ENCODE data around the gene SMAP1. TPM values are rescaled to one million over a fixed set of nuclear protein-coding genes. Genes with fewer than 3 reads are reported as not detected.

The SMAP1 gene
- total RNA-seq (2014; rRNA removed; shearing (Covaris generic)) = 19.5 and 23.4 TPM in 2 replicates

DNA sequence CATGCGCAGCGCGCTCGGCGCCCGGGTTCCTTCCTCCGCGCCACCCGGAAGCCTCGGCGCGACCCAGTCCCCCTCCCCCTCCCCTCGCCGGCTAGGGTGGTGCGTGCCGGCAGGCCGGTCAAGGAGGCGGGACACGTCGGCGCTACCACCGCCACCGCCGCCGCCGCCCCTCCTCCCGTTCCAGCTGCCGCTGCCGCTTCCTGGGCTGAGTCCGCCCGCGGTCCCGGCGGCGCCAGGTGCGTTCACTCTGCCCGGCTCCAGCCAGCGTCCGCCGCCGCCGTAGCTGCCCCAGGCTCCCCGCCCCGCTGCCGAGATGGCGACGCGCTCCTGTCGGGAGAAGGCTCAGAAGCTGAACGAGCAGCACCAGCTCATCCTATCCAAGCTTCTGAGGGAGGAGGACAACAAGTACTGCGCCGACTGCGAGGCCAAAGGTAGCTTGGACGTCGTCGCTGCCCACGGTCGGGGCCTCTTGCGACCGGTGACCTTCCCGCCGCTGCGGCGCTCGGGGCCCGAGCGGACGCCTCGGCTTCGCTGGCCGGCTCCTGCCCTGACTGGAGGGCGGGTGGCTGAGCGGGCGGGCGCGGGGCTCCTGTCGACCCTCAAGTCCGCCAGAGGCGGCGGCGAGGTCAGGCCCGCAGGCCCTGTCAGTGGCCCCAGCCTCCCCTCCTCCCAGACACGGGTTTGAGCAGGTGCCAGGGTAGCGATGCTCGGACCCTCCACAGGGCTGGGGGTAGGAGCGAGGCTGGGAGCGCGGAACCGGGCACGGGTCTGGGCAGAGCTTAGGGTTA lies at the start of gene SMAP1:
Gene SMAP1 (plus strand): TSS at position 173 of the 788 bp plus-strand sequence. CDS start 141 bp downstream, at position 314.
- Histone ChIP-seq H3K36me3 (peaks cover 6% of the 10 kb centered on the region), H3K9me3 (replicated peaks) (no peaks in the 10 kb centered on the region), H3K27ac (peak within 1 kb of the TSS; percentile 49), H3K27me3 (replicated peaks) (no peaks in the 10 kb centered on the region), H3K4me1 (replicated peaks) (peaks cover 16% of the 10 kb centered on the region), H3K4me3 (peak within 1 kb of the TSS; percentile 83)
- peak; percentile 94 for DNase-seq (ENCODE audit: low read depth in 1 of 2, low spot score in 2 of 2)

DNA sequence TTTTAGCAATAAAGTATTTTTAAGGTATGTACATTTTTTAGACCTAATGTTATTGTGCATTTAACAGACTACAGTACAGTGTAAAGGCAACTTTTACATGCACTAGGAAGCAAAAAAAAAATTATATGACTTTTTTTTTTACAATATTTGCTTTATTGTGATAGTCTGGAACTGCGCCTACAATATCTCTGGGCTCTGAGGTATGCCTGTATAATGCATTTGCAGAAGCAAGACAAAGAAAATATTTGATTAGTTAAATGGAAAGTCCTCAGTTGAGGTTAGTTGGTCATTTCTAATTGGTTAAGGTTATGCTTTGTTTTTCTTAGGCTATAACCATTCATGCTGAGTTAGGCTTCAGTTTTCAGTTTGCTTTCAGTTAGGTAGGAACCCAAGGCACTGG lies 46.9 kb upstream of the SMAP1 start:
- Histone ChIP-seq H3K4me3 (no peak overlapping the region), H3K4me1 (replicated peaks) (no peaks in the 10 kb centered on the region), H3K27ac (no peak overlapping the region), H3K9me3 (replicated peaks) (no peaks in the 10 kb centered on the region), H3K36me3 (no peaks in the 10 kb centered on the region), H3K27me3 (replicated peaks) (no peaks in the 10 kb centered on the region)
- no peak for DNase-seq (ENCODE audit: low read depth in 1 of 2, low spot score in 2 of 2)

DNA sequence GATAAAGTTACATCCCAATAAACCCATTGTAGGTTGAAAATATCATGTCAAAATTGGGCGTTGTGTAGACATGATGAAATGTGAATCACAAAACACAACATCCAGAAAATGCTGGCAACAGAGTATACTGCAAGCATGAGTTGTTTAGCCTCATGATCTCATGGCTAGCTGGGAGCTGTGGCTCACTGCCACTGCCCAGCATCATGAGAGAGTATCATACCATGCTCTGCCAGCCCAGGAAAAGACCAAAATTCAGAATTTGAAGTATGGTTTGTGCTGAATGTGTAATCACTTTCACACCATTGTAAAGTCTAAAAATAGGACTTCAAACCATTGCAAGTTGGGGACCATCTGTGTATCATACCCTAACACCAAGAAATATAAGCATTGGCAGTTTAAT lies 45.2 kb upstream of the SMAP1 start:
- no peaks in the 10 kb centered on the region for H3K36me3 ChIP-seq
- H3K9me3 ChIP-seq (replicated peaks) = no peaks in the 10 kb centered on the region
- no peak overlapping the region for H3K4me3 ChIP-seq
- no peaks in the 10 kb centered on the region for H3K27me3 ChIP-seq (replicated peaks)
- H3K4me1 ChIP-seq (replicated peaks) = no peaks in the 10 kb centered on the region
- no peak for DNase-seq (ENCODE audit: low read depth in 1 of 2, low spot score in 2 of 2)
- H3K27ac ChIP-seq = no peak overlapping the region

DNA sequence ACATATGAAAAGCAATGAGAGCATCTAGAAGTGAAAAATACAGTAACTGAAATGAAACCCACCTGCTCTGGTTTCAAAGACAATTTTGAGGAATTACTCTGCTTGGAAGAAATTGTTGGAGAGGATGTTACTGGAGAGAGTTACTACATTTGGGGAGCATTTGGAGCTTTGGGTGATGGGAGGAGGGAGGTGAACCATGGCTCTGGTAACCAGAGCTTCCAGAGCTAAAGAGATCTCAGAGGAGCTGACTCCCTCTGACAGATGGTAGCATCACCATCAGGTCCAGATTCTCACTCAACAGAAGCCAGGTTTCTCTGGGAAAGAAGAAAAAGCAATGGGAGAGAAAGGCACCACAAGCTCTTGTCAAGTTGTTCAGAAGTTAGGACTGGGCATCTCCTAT lies 42.2 kb upstream of the SMAP1 start:
- DNase-seq (ENCODE audit: low read depth in 1 of 2, low spot score in 2 of 2) = no peak
- H3K27me3 ChIP-seq (replicated peaks) = no peaks in the 10 kb centered on the region
- H3K9me3 ChIP-seq (replicated peaks) = no peaks in the 10 kb centered on the region
- H3K4me3 ChIP-seq = no peak overlapping the region
- no peaks in the 10 kb centered on the region for H3K36me3 ChIP-seq
- H3K4me1 ChIP-seq (replicated peaks) = no peaks in the 10 kb centered on the region
- no peak overlapping the region for H3K27ac ChIP-seq

DNA sequence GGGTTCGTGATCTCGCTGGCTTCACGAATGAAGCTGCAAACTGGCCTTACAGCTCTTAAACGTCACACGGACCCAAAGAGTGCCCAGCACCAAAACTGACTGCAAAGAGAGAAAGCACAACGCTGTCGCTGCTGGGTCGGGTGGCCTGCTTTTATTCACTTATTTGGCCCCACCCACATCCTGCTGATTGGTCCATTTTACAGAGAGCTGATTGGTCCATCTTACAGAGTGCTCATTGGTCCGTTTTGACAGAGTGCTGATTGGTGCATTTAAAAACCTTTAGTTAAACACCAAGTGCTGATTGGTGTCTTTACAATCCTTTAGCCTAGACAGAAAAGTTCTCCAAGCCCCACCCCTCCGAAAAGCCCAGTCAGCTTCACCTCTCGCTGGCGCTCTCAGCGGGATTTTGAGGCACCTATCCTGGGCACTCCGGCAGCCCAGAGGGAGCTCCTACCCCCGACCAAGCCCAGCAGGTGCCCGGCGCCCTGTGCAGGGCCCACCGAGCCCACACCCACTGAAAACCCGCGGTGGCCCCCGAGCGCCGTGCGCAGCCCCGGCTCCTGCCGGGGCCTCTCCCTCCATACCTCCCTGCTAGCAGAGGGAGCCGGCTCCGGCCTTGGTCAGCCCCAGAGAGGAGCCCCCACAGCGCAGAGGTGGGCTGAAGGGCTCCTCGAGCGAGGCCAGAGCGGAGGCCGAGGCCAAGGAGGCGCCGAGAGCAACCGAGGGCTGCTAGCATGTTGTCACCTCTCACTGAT lies 40.0 kb upstream of the SMAP1 start:
- no peak overlapping the region for H3K4me3 ChIP-seq
- no peaks in the 10 kb centered on the region for H3K4me1 ChIP-seq (replicated peaks)
- no peaks in the 10 kb centered on the region for H3K9me3 ChIP-seq (replicated peaks)
- no peaks in the 10 kb centered on the region for H3K36me3 ChIP-seq
- H3K27ac ChIP-seq = no peak overlapping the region
- no peak for DNase-seq (ENCODE audit: low read depth in 1 of 2, low spot score in 2 of 2)
- H3K27me3 ChIP-seq (replicated peaks) = no peaks in the 10 kb centered on the region

DNA sequence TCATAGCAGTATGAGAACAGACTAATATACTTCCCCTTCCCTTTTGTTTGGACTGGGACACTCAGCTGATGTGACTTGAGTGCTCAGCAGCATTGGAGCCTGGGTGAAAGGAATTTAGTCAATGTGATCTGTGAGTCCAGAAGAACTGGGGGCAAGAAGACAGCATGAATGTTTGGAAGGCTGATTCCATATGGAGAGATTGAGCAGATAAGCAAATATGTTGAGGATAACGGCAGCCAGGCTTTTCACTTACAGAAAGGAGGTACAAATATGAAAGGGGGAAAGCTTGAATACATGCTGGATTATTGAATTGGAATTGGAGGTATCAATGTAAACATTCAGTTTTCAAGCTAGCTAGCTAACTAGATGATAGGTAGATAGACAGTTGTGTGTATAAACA lies 37.8 kb upstream of the SMAP1 start:
- no peaks in the 10 kb centered on the region for H3K9me3 ChIP-seq (replicated peaks)
- no peaks in the 10 kb centered on the region for H3K36me3 ChIP-seq
- H3K27ac ChIP-seq = no peak overlapping the region
- no peaks in the 10 kb centered on the region for H3K27me3 ChIP-seq (replicated peaks)
- H3K4me1 ChIP-seq (replicated peaks) = no peaks in the 10 kb centered on the region
- H3K4me3 ChIP-seq = no peak overlapping the region
- no peak for DNase-seq (ENCODE audit: low read depth in 1 of 2, low spot score in 2 of 2)

DNA sequence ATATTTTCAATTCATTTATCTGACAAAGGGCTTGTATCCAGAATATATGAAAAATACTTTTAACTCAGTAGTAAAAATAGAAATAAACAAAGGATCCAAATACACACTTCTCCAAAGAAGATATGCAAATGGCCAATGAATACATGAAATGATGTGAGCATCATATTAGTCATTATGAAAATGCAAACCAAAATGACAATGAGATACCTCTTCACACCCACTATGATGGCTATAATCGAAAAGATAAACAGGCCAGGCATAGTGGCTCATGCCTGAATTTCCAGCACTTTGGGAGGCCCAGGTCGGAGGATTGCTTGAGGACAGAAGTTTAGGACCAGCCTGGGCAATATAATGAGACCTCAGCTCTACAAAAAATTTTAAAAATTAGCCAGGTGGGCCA lies 33.8 kb upstream of the SMAP1 start:
- no peak overlapping the region for H3K4me3 ChIP-seq
- no peaks in the 10 kb centered on the region for H3K4me1 ChIP-seq (replicated peaks)
- no peaks in the 10 kb centered on the region for H3K27me3 ChIP-seq (replicated peaks)
- H3K36me3 ChIP-seq = no peaks in the 10 kb centered on the region
- H3K9me3 ChIP-seq (replicated peaks) = no peaks in the 10 kb centered on the region
- DNase-seq (ENCODE audit: low read depth in 1 of 2, low spot score in 2 of 2) = no peak
- no peak overlapping the region for H3K27ac ChIP-seq

DNA sequence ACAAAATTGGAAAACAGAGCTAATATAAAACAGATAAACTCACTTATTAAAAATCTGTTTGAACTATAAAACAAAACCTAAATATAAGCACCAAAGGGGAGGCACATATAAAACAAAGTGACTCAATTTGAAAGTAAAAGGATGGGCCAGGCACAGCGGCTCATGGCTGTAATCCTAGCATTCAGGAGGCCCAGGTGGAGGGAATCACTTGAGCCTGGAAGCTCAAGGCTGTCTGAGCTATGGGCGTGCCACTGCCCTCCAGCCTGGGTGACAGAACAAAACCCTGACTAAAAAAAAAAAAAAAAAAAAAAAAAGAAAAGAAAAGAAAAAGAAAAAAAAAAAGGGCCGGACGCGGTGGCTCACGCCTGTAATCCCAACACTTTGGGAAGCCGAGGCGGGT lies 31.1 kb upstream of the SMAP1 start:
- DNase-seq (ENCODE audit: low read depth in 1 of 2, low spot score in 2 of 2) = no peak
- no peak overlapping the region for H3K4me3 ChIP-seq
- no peaks in the 10 kb centered on the region for H3K9me3 ChIP-seq (replicated peaks)
- H3K4me1 ChIP-seq (replicated peaks) = no peaks in the 10 kb centered on the region
- no peaks in the 10 kb centered on the region for H3K27me3 ChIP-seq (replicated peaks)
- no peak overlapping the region for H3K27ac ChIP-seq
- H3K36me3 ChIP-seq = no peaks in the 10 kb centered on the region

DNA sequence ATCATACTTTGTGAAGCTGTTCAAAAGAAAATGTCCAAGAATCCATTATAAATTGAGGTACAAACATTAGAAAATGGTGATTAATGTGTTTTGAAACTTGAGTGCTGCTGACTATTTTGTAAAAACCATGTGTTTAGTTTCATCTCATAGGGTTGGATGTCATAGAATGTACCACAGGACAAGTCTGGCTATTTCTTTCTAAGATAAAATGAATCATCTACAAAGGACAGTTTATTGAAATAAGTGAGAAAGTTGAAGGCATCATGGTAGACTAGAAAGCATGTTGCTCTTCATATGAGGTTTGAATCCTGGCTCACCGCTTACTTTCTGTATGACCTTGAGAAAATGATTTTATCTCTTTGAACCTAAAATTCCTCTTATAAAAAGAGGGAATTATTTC lies 29.2 kb upstream of the SMAP1 start:
- Histone ChIP-seq H3K27ac (no peak overlapping the region), H3K4me3 (no peak overlapping the region), H3K4me1 (replicated peaks) (no peaks in the 10 kb centered on the region), H3K27me3 (replicated peaks) (no peaks in the 10 kb centered on the region), H3K9me3 (replicated peaks) (no peaks in the 10 kb centered on the region), H3K36me3 (no peaks in the 10 kb centered on the region)
- DNase-seq (ENCODE audit: low read depth in 1 of 2, low spot score in 2 of 2) = no peak

DNA sequence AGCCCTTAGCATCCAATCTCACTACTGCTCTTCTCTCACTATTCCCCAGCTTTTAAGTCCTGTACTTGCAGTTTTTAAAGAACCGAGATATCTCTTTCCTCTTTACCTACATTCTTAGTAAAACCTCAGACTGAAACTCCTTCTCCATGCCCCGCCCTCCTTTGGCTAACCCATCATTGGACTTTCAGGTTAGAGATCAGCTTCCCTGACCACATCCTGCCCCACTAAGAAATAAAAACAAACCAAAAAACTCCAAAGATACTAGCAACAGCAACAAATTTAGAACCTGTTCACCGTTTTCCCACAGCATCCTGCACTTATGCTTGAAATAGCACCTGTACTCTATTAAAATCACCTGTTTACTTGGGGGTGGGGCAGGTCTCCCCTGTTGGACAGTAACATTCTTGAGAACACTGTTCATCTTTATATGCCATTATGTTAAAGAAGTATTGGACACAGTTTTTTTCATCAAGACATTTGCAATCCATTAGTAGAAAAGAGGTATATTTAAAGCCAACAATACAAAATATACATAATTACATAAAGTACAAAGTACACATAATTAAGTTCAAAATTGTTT lies 16.3 kb upstream of the SMAP1 start:
- Histone ChIP-seq H3K4me3 (no peak overlapping the region), H3K27me3 (replicated peaks) (no peaks in the 10 kb centered on the region), H3K36me3 (no peaks in the 10 kb centered on the region), H3K9me3 (replicated peaks) (no peaks in the 10 kb centered on the region), H3K27ac (no peak overlapping the region), H3K4me1 (replicated peaks) (no peaks in the 10 kb centered on the region)
- DNase-seq (ENCODE audit: low read depth in 1 of 2, low spot score in 2 of 2) = no peak

DNA sequence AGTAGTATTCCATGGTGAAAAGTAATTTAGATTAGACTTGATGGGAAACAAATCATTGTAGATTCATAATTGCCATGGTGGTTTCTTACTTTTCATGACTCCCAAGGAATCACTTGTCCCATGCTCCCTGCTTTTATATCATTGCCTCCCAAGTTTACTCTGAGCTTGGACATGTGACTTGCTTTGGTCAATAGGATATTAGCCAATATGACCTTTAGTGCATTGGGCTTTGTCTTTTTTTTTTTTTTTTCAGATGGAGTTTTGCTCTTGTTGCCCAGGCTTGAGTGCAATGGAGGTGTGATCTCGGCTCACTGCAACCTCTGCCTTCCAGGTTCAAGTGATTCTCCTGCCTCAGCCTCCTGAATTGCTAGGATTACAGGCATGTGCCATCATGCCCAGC lies 15.5 kb upstream of the SMAP1 start:
- Histone ChIP-seq H3K27ac (no peak overlapping the region), H3K4me3 (no peak overlapping the region), H3K4me1 (replicated peaks) (no peaks in the 10 kb centered on the region), H3K9me3 (replicated peaks) (no peaks in the 10 kb centered on the region), H3K36me3 (no peaks in the 10 kb centered on the region), H3K27me3 (replicated peaks) (no peaks in the 10 kb centered on the region)
- DNase-seq (ENCODE audit: low read depth in 1 of 2, low spot score in 2 of 2) = no peak

DNA sequence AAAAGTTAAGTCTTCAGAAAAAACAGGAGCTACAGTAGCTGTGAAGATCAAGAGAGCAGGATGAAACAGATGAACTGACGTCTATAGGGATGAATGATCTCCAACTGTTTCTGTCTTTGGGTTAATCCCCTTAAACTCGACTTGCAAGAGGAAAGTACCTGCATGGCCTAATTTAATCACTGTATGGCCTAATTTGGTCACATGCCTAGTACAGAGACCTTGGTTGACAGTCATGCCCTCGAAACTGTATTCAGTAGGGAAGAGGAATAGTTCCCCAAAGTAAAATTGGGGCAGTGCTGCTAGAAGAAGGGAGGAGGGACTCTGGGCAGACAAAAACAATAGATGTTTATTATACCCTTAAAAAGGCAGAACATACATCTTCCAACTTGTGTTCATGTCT lies 10.0 kb upstream of the SMAP1 start:
- Histone ChIP-seq H3K4me1 (replicated peaks) (no peaks in the 10 kb centered on the region), H3K27ac (no peak overlapping the region), H3K9me3 (replicated peaks) (no peaks in the 10 kb centered on the region), H3K27me3 (replicated peaks) (no peaks in the 10 kb centered on the region; the same call in none of the 2 replicates), H3K4me3 (no peak overlapping the region), H3K36me3 (no peaks in the 10 kb centered on the region)
- DNase-seq (ENCODE audit: low read depth in 1 of 2, low spot score in 2 of 2) = no peak

DNA sequence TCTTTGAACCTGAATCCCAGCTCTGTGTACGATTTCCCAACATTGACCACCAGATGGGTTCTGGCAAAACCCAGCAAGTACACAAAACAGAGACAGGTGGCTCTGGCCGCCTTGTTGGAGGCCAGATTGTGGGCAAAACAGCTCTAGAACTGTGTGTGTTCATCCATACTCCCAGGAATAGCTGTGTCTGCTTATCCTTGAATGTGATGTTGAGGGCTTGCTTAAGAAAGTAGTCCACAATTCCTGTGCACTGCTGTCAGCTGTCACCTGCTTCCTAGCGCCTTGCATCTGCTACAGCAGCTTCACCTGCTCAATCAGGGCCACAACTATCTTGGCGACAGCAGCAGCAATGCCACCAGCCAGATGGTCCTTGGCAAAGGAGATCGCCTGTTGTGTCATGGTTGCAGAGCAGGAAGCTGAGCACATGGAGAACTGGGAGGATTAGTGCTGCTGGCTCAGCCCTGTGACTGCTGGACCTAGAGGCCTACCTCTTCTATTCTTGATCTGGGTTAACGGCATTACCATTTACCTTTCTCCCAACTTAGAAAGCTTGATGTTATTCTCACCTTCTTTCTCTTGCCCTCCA lies 3.7 kb upstream of the SMAP1 start:
- no peak overlapping the region for H3K4me3 ChIP-seq
- no peak overlapping the region for H3K27ac ChIP-seq
- peaks cover 6% of the 10 kb centered on the region for H3K36me3 ChIP-seq
- no peaks in the 10 kb centered on the region for H3K9me3 ChIP-seq (replicated peaks)
- no peak for DNase-seq (ENCODE audit: low read depth in 1 of 2, low spot score in 2 of 2)
- H3K4me1 ChIP-seq (replicated peaks) = peaks cover 10% of the 10 kb centered on the region
- H3K27me3 ChIP-seq (replicated peaks) = no peaks in the 10 kb centered on the region; the same call in none of the 2 replicates

DNA sequence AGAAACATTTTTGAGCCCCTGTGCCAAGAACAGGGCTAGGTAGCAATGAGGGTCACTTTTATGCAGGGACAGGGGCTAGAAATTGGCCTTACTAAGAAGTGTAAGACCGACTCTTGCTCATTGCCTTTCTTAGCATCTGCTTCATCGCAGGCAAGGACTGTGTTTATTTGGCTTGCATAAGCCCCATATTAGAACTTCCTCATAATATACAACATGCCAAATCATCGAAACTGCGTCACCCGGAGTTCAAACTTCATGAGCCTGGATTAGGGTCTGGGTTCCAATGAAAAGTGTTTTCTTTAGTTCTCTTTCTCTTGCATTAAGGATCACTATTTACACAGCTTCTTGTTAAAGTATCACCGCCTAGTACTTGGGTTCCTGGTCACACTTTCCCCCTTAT lies 977 bp upstream of the SMAP1 start:
- no peak overlapping the region for H3K4me3 ChIP-seq
- H3K36me3 ChIP-seq = peaks cover 6% of the 10 kb centered on the region

More for the DNA sequence above, 977 bp upstream of the SMAP1 start:
- no peak for DNase-seq (ENCODE audit: low read depth in 1 of 2, low spot score in 2 of 2)
- Histone ChIP-seq H3K27me3 (replicated peaks) (no peaks in the 10 kb centered on the region; the same call in 1 of the 2 replicates), H3K4me1 (replicated peaks) (peaks cover 15% of the 10 kb centered on the region), H3K27ac (no peak overlapping the region), H3K9me3 (replicated peaks) (no peaks in the 10 kb centered on the region)
